Measurements from ENCODE around the gene MAP3K21.

DNA sequence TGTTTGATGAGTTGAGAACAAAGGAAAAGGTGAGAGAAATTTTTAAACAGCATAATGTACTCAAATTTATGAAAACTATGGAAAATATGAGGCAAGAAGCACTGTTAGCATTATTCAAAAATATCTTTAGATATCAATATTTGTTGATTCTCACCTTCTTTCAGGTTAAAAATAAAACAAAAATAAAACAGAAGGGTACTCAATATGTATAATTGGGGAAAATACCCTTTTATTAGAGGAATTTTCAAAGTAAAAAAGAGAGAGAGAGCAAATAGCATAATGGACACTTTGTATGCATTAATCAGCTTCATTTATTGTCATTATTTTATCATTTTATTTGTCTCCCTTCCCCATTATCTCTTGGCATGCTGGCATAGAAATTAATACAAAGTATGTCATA is 27.5 kb downstream of the MAP3K21 start:
- TF ChIP-seq CTCF (IDR thresholded peaks at IDR 0.05; ENCODE audit: low read depth, low read length, poor library complexity, severe bottlenecking) (no peak), EZH2phosphoT487 (IDR thresholded peaks at IDR 0.05; ENCODE audit: borderline replicate concordance, low read length) (no peak)

Data from DOHH2 (cell line).